ENCODE measurements around the gene MYCT1. TPM values are rescaled to one million over a fixed set of nuclear protein-coding genes. Genes with fewer than 3 reads are reported as not detected.

MYCT1 gene
- total RNA-seq, 1 donor from 2014 or later, result not detected

DNA sequence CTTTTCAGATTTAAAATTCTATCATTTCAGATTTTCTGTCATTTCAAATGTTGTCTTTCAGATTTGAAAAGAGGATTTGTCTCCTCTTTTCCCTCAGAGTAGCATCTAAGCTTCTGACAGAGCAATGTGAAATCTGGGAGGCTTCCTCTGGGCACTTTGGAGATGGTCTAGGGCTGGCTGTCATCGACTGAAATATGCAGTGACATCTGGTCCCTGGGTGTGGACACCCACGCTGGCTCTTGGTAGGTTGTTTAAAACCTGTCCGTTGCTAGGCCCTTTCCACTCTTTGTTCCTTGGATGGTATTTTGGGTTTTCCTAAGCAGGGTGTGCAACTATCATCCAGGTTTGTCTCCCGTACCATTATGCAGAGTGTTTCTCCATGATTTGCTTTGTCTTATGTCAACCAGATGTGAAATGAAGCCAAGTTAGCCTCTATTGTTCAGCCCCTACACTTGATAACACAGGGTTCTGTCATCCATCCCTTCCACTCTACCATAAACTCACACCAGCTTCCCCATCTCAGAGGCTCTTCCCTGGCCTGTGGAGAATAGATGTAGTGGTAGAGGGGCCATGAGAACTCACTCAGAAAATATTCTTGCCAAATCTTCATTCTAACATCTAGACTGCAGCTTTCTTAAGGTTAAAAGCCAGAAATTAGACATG, 47.9 kb downstream of the MYCT1 start:
- TF ChIP-seq, protein P1, sequence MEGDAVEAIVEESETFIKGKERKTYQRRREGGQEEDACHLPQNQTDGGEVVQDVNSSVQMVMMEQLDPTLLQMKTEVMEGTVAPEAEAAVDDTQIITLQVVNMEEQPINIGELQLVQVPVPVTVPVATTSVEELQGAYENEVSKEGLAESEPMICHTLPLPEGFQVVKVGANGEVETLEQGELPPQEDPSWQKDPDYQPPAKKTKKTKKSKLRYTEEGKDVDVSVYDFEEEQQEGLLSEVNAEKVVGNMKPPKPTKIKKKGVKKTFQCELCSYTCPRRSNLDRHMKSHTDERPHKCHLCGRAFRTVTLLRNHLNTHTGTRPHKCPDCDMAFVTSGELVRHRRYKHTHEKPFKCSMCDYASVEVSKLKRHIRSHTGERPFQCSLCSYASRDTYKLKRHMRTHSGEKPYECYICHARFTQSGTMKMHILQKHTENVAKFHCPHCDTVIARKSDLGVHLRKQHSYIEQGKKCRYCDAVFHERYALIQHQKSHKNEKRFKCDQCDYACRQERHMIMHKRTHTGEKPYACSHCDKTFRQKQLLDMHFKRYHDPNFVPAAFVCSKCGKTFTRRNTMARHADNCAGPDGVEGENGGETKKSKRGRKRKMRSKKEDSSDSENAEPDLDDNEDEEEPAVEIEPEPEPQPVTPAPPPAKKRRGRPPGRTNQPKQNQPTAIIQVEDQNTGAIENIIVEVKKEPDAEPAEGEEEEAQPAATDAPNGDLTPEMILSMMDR (conservative IDR thresholded peaks at IDR 0.05), result no peak
- no peaks in the 10 kb centered on the region for H3K36me3 Mint-ChIP-seq
- H3K27ac Mint-ChIP-seq, result no peak overlapping the region
- no peak overlapping the region for H3K4me3 Mint-ChIP-seq
- DNase-seq (ENCODE audit: extremely low spot score, unreplicated experiment), result no peak
- peaks cover 4% of the 10 kb centered on the region for H3K27me3 Mint-ChIP-seq
- H3K9me3 Mint-ChIP-seq, result no peaks in the 10 kb centered on the region
- H3K4me1 Mint-ChIP-seq (ENCODE audit: unreplicated experiment), result no peaks in the 10 kb centered on the region

DNA sequence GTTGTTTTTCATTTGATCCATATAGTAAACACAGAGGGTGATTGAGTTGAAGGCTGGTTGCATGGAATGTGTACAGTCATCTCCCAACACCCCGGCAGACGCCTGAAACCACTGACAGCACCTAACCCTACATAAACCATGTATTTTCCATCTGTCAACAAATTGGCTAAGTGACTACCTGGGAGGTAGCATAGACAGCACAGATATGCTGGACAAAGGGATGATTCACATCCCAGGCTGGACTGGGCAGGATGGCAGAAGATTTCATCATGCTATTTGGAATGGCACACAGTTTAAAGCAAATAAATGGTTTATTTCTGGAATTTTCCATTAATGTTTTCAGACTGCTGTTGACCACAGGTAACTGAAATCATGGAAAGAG, 48.5 kb downstream of the MYCT1 start:
- Mint-ChIP-seq H3K36me3 (no peaks in the 10 kb centered on the region), H3K4me3 (no peak overlapping the region), H3K27me3 (peaks cover 4% of the 10 kb centered on the region), H3K4me1 (ENCODE audit: unreplicated experiment) (no peaks in the 10 kb centered on the region), H3K9me3 (no peaks in the 10 kb centered on the region), H3K27ac (no peak overlapping the region)
- TF ChIP-seq, protein P1 (conservative IDR thresholded peaks at IDR 0.05), result no peak
- no peak for DNase-seq (ENCODE audit: extremely low spot score, unreplicated experiment)

DNA sequence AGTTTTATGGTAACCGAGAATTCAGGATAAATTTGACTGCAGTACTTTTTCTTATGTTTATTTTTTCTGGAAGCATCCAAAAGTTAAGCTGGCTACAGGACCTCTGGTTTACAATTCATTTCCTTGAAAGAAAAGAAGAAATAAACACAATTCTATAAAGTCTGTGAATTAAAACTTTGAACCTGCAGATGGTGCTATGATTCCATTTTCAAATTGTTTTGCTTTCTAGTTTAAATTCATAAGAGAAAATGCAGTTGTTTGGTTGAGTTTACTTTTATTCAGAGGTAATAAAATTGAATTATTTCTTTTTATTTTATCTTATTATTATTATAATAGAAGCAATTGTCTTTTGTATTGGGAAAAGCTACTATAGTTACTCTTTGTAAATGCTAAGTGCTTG, 51.1 kb downstream of the MYCT1 start:
- Mint-ChIP-seq H3K36me3 (no peaks in the 10 kb centered on the region), H3K4me3 (no peak overlapping the region)

DNA sequence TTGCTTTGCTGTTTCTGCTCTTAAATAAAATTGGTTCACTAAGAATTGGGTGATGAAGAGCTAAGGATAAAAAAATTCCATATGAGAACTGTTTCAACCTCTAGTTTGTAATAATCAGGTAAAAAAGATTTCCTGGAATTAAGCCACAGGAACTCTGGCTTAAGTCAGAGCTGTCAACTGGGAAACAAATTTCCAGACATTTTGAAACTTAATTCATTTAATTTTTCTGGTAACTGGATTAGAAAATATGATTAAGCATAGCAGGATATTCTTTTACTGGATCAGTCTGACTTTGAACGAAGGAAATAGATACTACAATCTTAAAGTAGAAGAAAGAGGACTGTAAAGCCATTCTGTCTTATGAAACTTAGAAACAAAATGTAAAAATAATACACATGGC, 51.6 kb downstream of the MYCT1 start:
- Mint-ChIP-seq H3K4me1 (ENCODE audit: unreplicated experiment) (no peaks in the 10 kb centered on the region), H3K36me3 (no peaks in the 10 kb centered on the region), H3K4me3 (no peak overlapping the region), H3K9me3 (no peaks in the 10 kb centered on the region), H3K27me3 (no peaks in the 10 kb centered on the region), H3K27ac (no peak overlapping the region)
- TF ChIP-seq, protein P1 (conservative IDR thresholded peaks at IDR 0.05), result no peak
- no peak for DNase-seq (ENCODE audit: extremely low spot score, unreplicated experiment)

More for the DNA sequence above, 51.1 kb downstream of the MYCT1 start:
- no peaks in the 10 kb centered on the region for H3K9me3 Mint-ChIP-seq
- H3K4me1 Mint-ChIP-seq (ENCODE audit: unreplicated experiment), result no peaks in the 10 kb centered on the region
- no peak overlapping the region for H3K27ac Mint-ChIP-seq
- TF ChIP-seq, protein P1 (conservative IDR thresholded peaks at IDR 0.05), result peak; percentile 64
- no peaks in the 10 kb centered on the region for H3K27me3 Mint-ChIP-seq
- no peak for DNase-seq (ENCODE audit: extremely low spot score, unreplicated experiment)

DNA sequence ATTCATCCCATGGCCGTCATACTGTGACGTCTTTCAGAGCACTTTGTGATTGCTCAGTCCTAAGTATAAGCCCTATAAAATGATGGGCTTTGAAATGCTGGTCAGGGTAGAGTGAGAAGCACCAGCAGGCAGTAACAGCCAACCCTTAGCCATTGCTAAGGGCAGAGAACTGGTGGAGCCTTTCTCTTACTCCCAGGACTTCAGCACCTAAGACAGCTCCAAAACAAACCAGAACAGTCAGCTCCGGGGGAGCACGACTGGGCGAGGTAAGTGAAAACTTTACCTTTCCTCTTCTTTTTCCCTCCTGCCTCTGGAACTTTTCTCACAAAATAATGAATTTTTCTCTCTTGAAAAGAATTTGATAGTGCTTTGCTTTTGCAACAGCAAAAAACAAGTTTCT, 53.0 kb downstream of the MYCT1 start, which contains the start of gene VIP:
TSS of gene VIP (plus strand) at position 104 of the 400 bp plus-strand sequence. CDS start 1,381 bp downstream, outside the sequence.
- no peaks in the 10 kb centered on the region for H3K9me3 Mint-ChIP-seq
- H3K27me3 Mint-ChIP-seq, result no peaks in the 10 kb centered on the region
- no peaks in the 10 kb centered on the region for H3K36me3 Mint-ChIP-seq
- no peak within 1 kb of the TSS for H3K4me3 Mint-ChIP-seq
- DNase-seq (ENCODE audit: extremely low spot score, unreplicated experiment), result no peak
- H3K27ac Mint-ChIP-seq, result no peak within 1 kb of the TSS
- TF ChIP-seq, protein P1 (conservative IDR thresholded peaks at IDR 0.05), result no peak
- H3K4me1 Mint-ChIP-seq (ENCODE audit: unreplicated experiment), result no peaks in the 10 kb centered on the region

Data from type B pancreatic cell (in vitro differentiated cells).